Smooth muscle cell (in vitro differentiated cells): ENCODE data around the gene ATOH8. TPM values are rescaled to one million over a fixed set of nuclear protein-coding genes. Genes with fewer than 3 reads are reported as not detected.

Source experiments
- DNase-seq: peaks from one replicate; lab custom pipeline; 2025; ENCODE audit not compliant: unreplicated experiment; lab: John Stamatoyannopoulos, UW
- H2AFZ ChIP-seq: fragments of 200-600 bp; sonication (generic); 2 replicates; pipeline ENCODE4 v1.6.0; 2016; ENCODE audit warnings: antibody characterized with exemption, low read depth, mild to moderate bottlenecking
- H3F3A ChIP-seq: fragments of 200-600 bp; sonication (generic); 2 replicates; pipeline ENCODE4 v1.6.0; 2017; ENCODE audit warnings: antibody characterized with exemption, low read depth
- H3K27ac ChIP-seq: fragments of 200-600 bp; sonication (generic); 2 replicates; pipeline ENCODE4 v1.5.1; 2016; ENCODE audit warnings: low read depth, mild to moderate bottlenecking
- H3K27me3 ChIP-seq: fragments of 200-600 bp; sonication (generic); 2 replicates; pipeline ENCODE4 v1.6.1; 2016; ENCODE audit warnings: low read depth, mild to moderate bottlenecking
- H3K36me3 ChIP-seq: fragments of 200-600 bp; sonication (generic); 2 replicates; pipeline ENCODE4 v1.5.1; 2016; ENCODE audit warnings: low read depth
- H3K4me1 ChIP-seq: fragments of 200-600 bp; sonication (generic); 2 replicates; pipeline ENCODE4 v1.5.1; 2016; ENCODE audit warnings: low read depth
- H3K4me2 ChIP-seq: fragments of 200-600 bp; sonication (generic); 2 replicates; pipeline ENCODE4 v1.6.0; 2016; ENCODE audit warnings: mild to moderate bottlenecking
- H3K4me3 ChIP-seq: fragments of 200-600 bp; sonication (generic); 2 replicates; pipeline ENCODE4 v1.5.1; 2016; ENCODE audit warnings: mild to moderate bottlenecking
- H3K79me2 ChIP-seq: fragments of 200-600 bp; sonication (generic); 2 replicates; pipeline ENCODE4 v1.6.0; 2016; ENCODE audit warnings: low read depth, mild to moderate bottlenecking
- H3K9ac ChIP-seq: fragments of 200-600 bp; sonication (generic); 2 replicates; pipeline ENCODE4 v1.6.0; 2016; ENCODE audit warnings: low read depth
- H3K9me3 ChIP-seq: fragments of 200-600 bp; sonication (generic); replicated peaks from 2 replicates; pipeline ENCODE4 v1.5.1; 2016; ENCODE audit warnings: low read depth
- H4K20me1 ChIP-seq: fragments of 200-600 bp; sonication (generic); 2 replicates; pipeline ENCODE4 v1.6.0; 2016; ENCODE audit warnings: low read depth
- CTCF ChIP-seq: fragments of 200-600 bp; sonication (generic); IDR thresholded peaks from 2 replicates; pipeline ENCODE4 v1.5.1; 2017; ENCODE audit warnings: borderline replicate concordance, mild to moderate bottlenecking, antibody characterized with exemption; ENCODE audit not compliant: insufficient read depth, poor library complexity, severe bottlenecking
- WGBS: methylation state at CpG from one replicate; pipeline ENCODE4 v1.1.7; 2016; ENCODE audit warnings: low lambda C conversion rate; 5-methylcytosine and 5-hydroxymethylcytosine counted together
- polyA plus RNA-seq: library from polyadenylated mRNA; unstranded; fragments of >200 nt; fragmentation: Nextera tagmentation; extraction: Ambion mirVana; gene quantifications from 2 replicates; pipeline ENCODE4 v1.2.1, GENCODE V29; 2016
- total RNA-seq: library from RNA; depleted of rRNA; stranded (reverse); fragments of >200 nt; gene quantifications from 2 replicates; pipeline ENCODE4 v1.2.3, GENCODE V29; 2014

Gene ATOH8, protein sequence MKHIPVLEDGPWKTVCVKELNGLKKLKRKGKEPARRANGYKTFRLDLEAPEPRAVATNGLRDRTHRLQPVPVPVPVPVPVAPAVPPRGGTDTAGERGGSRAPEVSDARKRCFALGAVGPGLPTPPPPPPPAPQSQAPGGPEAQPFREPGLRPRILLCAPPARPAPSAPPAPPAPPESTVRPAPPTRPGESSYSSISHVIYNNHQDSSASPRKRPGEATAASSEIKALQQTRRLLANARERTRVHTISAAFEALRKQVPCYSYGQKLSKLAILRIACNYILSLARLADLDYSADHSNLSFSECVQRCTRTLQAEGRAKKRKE
- 5.2 and 6.5 TPM in 2 replicates for total RNA-seq
- polyA plus RNA-seq = 4.6 and 5.2 TPM in 2 replicates

GRCh38 chr2:85753525-85754312 is at the start of gene ATOH8:
TSS of gene ATOH8 (plus strand) at chr2:85753991. CDS start at chr2:85754190, 199 bp downstream.
- Histone ChIP-seq H3K4me3 (peak within 1 kb of the TSS; percentile 66), H3K79me2 (peaks cover 14% of the 10 kb centered on the region), H3F3A (no peaks in the 10 kb centered on the region), H3K27ac (no peak within 1 kb of the TSS), H3K9me3 (no peaks in the 10 kb centered on the region), H4K20me1 (peaks cover 35% of the 10 kb centered on the region), H3K4me1 (peaks cover 11% of the 10 kb centered on the region), H3K9ac (no peak within 1 kb of the TSS), H3K4me2 (peak within 1 kb of the TSS; percentile 98), H2AFZ (peak within 1 kb of the TSS; percentile 89), H3K27me3 (peaks cover 23% of the 10 kb centered on the region), H3K36me3 (no peaks in the 10 kb centered on the region)
- no peak for TF ChIP-seq CTCF
- DNase-seq = peak; percentile 58
- 1% methylated on average over 46 of the region's 81 CpGs for WGBS

GRCh38 chr2:85704038-85704437 is 49.8 kb upstream of the ATOH8 start:
- Histone ChIP-seq H3K36me3 (no peaks in the 10 kb centered on the region), H3K79me2 (no peaks in the 10 kb centered on the region), H4K20me1 (no peaks in the 10 kb centered on the region), H2AFZ (no peak overlapping the region), H3K4me3 (no peak overlapping the region), H3K9ac (no peak overlapping the region), H3K27me3 (peaks cover 4% of the 10 kb centered on the region), H3K9me3 (no peaks in the 10 kb centered on the region), H3F3A (peaks cover 3% of the 10 kb centered on the region), H3K27ac (no peak overlapping the region), H3K4me1 (peaks cover 4% of the 10 kb centered on the region), H3K4me2 (no peak overlapping the region)
- no peak for TF ChIP-seq CTCF
- WGBS = 90% methylated on average over 3 of the region's 3 CpGs
- DNase-seq = no peak

- Histone ChIP-seq H4K20me1 (no peaks in the 10 kb centered on the region), H3K4me1 (peaks cover 4% of the 10 kb centered on the region), H3K36me3 (no peaks in the 10 kb centered on the region), H3K9ac (no peak overlapping the region), H2AFZ (no peak overlapping the region), H3K4me3 (no peak overlapping the region), H3K27me3 (peaks cover 4% of the 10 kb centered on the region), H3K27ac (no peak overlapping the region), H3K9me3 (no peaks in the 10 kb centered on the region), H3K4me2 (no peak overlapping the region), H3F3A (peaks cover 3% of the 10 kb centered on the region), H3K79me2 (no peaks in the 10 kb centered on the region)
- 58% methylated on average over 8 of the region's 8 CpGs for WGBS
- DNase-seq = no peak
- no peak for TF ChIP-seq CTCF
Observed at GRCh38 chr2:85704800-85705679, 48.8 kb upstream of the ATOH8 start.
